ENCODE measurements around the gene ZNF385B.

Gene ZNF385B

DNA sequence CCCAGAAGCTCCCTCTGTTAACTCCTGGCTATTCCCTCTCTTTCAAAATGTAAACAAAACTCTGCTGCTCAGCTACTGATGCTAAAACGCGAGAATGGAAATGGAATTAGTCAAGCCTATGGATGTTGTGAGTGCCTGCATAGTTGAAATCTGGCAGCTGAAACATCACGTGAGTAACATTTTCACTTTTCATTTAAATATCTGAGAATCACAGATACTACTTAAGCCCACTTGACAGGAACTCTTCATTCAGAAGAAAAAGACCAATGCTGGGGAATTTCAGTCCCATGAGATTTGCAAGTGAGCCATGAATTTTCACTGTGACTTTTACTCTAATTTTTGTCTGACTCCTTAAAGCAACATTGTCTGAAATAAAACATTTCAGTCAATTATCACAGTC, 381.5 kb downstream of the ZNF385B start:
- TF ChIP-seq, protein P1, sequence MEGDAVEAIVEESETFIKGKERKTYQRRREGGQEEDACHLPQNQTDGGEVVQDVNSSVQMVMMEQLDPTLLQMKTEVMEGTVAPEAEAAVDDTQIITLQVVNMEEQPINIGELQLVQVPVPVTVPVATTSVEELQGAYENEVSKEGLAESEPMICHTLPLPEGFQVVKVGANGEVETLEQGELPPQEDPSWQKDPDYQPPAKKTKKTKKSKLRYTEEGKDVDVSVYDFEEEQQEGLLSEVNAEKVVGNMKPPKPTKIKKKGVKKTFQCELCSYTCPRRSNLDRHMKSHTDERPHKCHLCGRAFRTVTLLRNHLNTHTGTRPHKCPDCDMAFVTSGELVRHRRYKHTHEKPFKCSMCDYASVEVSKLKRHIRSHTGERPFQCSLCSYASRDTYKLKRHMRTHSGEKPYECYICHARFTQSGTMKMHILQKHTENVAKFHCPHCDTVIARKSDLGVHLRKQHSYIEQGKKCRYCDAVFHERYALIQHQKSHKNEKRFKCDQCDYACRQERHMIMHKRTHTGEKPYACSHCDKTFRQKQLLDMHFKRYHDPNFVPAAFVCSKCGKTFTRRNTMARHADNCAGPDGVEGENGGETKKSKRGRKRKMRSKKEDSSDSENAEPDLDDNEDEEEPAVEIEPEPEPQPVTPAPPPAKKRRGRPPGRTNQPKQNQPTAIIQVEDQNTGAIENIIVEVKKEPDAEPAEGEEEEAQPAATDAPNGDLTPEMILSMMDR (IDR thresholded peaks at IDR 0.05; ENCODE audit: low read depth, low read length) = no peak
- DNase-seq (ENCODE audit: low read depth, low spot score) = no peak
- H3K4me3 ChIP-seq (ENCODE audit: low read depth, low read length) = no peak overlapping the region
- in situ Hi-C loops (cut with HindIII; ENCODE audit: low sequenced_read_pairs) = no loop called here

DNA sequence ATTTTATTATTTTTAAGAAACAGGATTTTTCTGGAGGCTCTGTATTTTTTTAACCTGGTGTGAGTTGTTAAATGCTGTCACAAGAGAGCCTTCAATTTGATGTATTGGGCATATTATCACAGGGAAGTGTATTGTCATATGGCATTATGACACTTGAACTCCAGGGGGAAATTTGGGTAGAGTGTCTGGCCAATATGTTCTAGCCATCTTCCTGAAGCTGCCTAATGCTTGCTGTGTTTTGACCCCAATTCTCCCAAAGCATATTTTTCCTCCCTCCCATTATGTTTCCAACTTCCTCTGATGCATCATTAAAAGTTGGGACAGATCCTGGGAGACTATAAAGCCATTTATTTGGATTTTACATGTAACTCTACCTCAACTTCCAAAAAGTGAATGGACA, 382.6 kb downstream of the ZNF385B start:
- H3K4me3 ChIP-seq (ENCODE audit: low read depth, low read length) = no peak overlapping the region
- DNase-seq (ENCODE audit: low read depth, low spot score) = no peak
- in situ Hi-C loops (cut with HindIII; ENCODE audit: low sequenced_read_pairs) = no loop called here
- TF ChIP-seq, protein P1 (IDR thresholded peaks at IDR 0.05; ENCODE audit: low read depth, low read length) = no peak

DNA sequence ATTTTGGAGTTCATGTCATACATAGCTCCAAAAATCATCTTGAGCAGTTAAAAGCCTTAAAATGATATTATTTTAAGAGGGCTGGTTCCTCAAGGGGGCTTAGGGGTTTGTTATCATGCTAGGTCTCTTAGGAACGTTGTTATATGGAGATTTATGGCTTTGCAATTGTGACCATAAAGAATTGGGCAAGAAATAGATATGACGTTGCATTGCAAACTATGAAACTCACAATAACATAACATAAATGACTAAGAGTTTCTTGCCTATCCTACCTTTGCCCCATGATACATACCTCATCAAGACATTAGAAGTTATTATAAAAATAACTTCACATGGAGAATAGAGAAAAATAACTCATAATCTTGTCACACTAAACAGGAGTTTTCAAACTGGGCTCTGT, 390.4 kb downstream of the ZNF385B start:
- no peak for DNase-seq (ENCODE audit: low read depth, low spot score)
- TF ChIP-seq, protein P1 (IDR thresholded peaks at IDR 0.05; ENCODE audit: low read depth, low read length) = no peak
- in situ Hi-C loops (cut with HindIII; ENCODE audit: low sequenced_read_pairs) = no loop called here
- H3K4me3 ChIP-seq (ENCODE audit: low read depth, low read length) = no peak overlapping the region

DNA sequence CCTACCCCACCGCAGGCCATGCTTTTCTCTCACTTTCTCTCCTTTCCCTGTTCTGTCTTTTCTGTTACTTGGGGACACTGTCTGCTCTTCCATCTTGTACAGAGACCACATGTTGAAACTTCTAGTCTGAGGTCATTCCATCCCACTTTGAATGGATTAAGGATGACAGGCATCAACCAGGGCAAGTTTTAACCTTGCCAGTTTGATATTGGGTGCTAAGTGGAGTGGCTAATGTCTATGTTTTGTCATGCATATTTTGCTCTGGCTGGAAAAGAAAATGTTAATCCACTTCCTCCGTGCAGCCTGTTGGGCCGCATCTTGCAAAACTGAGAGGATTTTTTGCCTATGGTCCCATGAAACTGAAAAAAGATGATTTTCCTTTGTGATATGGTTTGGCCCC, 391.3 kb downstream of the ZNF385B start:
- DNase-seq (ENCODE audit: low read depth, low spot score) = no peak
- in situ Hi-C loops (cut with HindIII; ENCODE audit: low sequenced_read_pairs) = no loop called here
- TF ChIP-seq, protein P1 (IDR thresholded peaks at IDR 0.05; ENCODE audit: low read depth, low read length) = no peak
- no peak overlapping the region for H3K4me3 ChIP-seq (ENCODE audit: low read depth, low read length)

DNA sequence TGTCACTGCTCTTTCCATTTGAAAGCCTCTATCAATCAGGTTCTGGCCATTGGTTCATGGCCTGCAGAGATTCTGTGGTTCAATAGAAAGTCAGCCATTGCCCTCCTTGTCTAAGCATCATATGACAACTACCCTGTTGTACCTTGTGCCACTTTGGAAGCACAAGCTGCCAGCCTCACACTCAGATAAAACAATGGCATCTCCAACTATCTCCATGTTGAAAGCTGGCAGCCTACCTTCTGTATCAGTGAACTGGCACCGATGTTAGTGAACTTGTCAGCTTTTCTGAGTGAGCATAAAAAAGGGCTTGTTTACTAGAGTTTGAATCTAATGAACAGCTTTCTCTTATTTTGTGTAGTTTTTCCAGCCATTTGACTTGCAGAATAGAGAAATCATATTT, 393.5 kb downstream of the ZNF385B start:
- H3K4me3 ChIP-seq (ENCODE audit: low read depth, low read length) = no peak overlapping the region
- TF ChIP-seq, protein P1 (IDR thresholded peaks at IDR 0.05; ENCODE audit: low read depth, low read length) = no peak
- in situ Hi-C loops (cut with HindIII; ENCODE audit: low sequenced_read_pairs) = no loop called here
- no peak for DNase-seq (ENCODE audit: low read depth, low spot score)

DNA sequence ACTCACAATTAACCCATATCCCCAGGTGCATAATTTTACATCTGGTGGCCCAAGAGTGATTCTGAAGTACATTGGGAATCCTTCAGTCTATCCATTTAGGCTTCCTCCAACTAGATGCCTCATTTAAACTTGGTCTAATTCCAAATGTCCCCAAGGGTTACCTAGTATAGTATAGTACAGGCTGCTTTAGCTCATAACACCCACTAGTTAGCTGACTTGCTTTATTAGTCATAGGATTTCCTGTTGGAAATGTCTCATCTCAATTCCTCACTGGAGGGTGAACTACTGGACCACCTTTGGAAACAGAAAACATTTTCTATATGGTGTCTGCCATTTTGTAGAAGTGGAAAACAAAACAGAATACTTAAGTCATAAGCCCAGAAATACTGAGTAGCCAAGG, 394.3 kb downstream of the ZNF385B start:
- in situ Hi-C loops (cut with HindIII; ENCODE audit: low sequenced_read_pairs) = no loop called here
- TF ChIP-seq, protein P1 (IDR thresholded peaks at IDR 0.05; ENCODE audit: low read depth, low read length) = no peak
- no peak overlapping the region for H3K4me3 ChIP-seq (ENCODE audit: low read depth, low read length)
- peak; percentile 43 for DNase-seq (ENCODE audit: low read depth, low spot score)

DNA sequence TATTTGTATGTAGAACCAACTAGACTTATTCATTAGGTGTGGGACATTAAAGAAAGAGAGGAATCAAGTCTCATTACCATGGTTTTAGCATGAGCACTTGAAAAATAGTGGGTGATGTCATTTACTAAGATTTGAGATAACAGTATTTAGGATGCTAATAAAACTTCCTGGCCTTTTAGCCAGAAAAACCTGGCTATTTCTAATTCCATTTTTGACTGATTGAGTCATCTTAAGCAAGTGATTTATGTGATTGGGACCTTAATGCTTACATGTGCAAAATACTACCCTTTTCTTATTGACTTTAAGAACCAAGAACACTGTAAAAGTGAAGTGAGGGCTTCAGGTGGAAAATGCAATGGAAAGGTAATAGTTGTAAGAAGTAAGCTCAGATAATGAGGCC, 400.0 kb downstream of the ZNF385B start:
- no peak for DNase-seq (ENCODE audit: low read depth, low spot score)
- TF ChIP-seq, protein P1 (IDR thresholded peaks at IDR 0.05; ENCODE audit: low read depth, low read length) = no peak
- in situ Hi-C loops (cut with HindIII; ENCODE audit: low sequenced_read_pairs) = no loop called here
- no peak overlapping the region for H3K4me3 ChIP-seq (ENCODE audit: low read depth, low read length)

Data from astrocyte of the spinal cord (primary cell).